MCF 10A (cell line): ENCODE results near the gene RGL4. TPM values are rescaled to one million over a fixed set of nuclear protein-coding genes. Genes with fewer than 3 reads are reported as not detected.

Experiments used
- BruUV-seq: library from RNA; stranded (reverse); fragments of 400-500 nt; replicated peaks from 2 replicates; lab custom pipeline; 2021; lab: Mats Ljungman, UMichigan
- CTCF ChIA-PET: fragments of 300-600 bp; sonication (Branson Sonifier 250); formaldehyde crosslinking; extraction: SDS; loops from one replicate; lab custom pipeline; 2021; ENCODE audit warnings: antibody characterized with exemption, inconsistent platforms; lab: Yijun Ruan, JAX
- POLR2A ChIA-PET: fragments of 300-600, 350-650 bp; sonication (Branson Sonifier 250); formaldehyde crosslinking; extraction: SDS; loops from one replicate; lab custom pipeline; 2020; ENCODE audit warnings: antibody characterized with exemption, inconsistent platforms; lab: Yijun Ruan, JAX
- DNase-seq: peaks from one replicate; pipeline ENCODE4 v3.0.0-alpha.2; 2018; ENCODE audit not compliant: unreplicated experiment
- H3K27ac Mint-ChIP-seq: one replicate; pipeline ENCODE4 v1.8.0; 2022; ENCODE audit warnings: mild to moderate bottlenecking, low read depth, mixed read lengths; ENCODE audit not compliant: unreplicated experiment
- H3K27me3 Mint-ChIP-seq: one replicate; pipeline ENCODE4 v1.8.0; 2022; ENCODE audit warnings: mixed read lengths; ENCODE audit not compliant: insufficient read depth, unreplicated experiment
- H3K36me3 Mint-ChIP-seq: one replicate; pipeline ENCODE4 v1.8.0; 2022; ENCODE audit warnings: mild to moderate bottlenecking, moderate library complexity, mixed read lengths; ENCODE audit not compliant: insufficient read depth, unreplicated experiment
- H3K4me1 Mint-ChIP-seq: one replicate; pipeline ENCODE4 v1.8.0; 2022; ENCODE audit warnings: mixed read lengths; ENCODE audit not compliant: insufficient read depth, unreplicated experiment
- H3K4me3 Mint-ChIP-seq: one replicate; pipeline ENCODE4 v1.8.0; 2022; ENCODE audit warnings: mild to moderate bottlenecking, moderate library complexity, mixed read lengths; ENCODE audit not compliant: unreplicated experiment
- H3K9me3 Mint-ChIP-seq: one replicate; pipeline ENCODE4 v1.8.0; 2022; ENCODE audit warnings: mixed read lengths; ENCODE audit not compliant: unreplicated experiment
- intact Hi-C: fragments of 100-400 bp; cut with micrococcal nuclease; formaldehyde crosslinking; loops from 2 replicates; pipeline ENCODE4 v1.14.1; 2022
- total RNA-seq: library from RNA; stranded (reverse); gene quantifications from 2 replicates; pipeline ENCODE4 v1.2.3, GENCODE V29; 2022
- TF ChIP-seq, protein P1 (sequence below): fragments of 200-600 bp; IDR thresholded peaks from one replicate; pipeline ENCODE4 v1.8.0; 2022; ENCODE audit warnings: antibody characterized with exemption, mild to moderate bottlenecking; ENCODE audit not compliant: unreplicated experiment

The RGL4 gene
- total RNA-seq, 1 experiment from 2014 or later: not detected

DNA sequence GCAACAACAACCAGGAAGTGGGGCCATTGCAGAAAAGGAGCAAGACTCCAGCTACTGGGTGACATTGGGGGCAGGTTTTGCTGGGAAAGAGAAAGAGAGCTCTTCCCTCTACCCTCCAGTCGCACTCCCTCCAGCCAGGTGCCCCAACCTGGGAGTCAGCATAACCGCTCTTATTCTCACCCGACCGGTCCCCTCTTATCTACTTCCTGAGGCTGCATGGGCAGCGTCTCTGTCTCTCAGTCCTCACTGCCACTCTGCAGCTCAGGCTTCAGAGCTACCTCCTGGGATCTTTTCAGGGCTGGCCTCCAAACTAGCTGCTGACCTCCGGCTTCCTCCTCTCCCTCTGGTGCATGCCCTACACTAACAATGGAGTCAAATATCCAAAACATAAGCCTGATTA, 55.0 kb downstream of the RGL4 start:
- Mint-ChIP-seq H3K4me3 (no peak overlapping the region), H3K9me3 (peaks cover 7% of the 10 kb centered on the region), H3K36me3 (peaks cover 5% of the 10 kb centered on the region), H3K27me3 (no peaks in the 10 kb centered on the region), H3K27ac (no peak overlapping the region), H3K4me1 (peaks cover 13% of the 10 kb centered on the region)
- intact Hi-C loops: no loop called here
- BruUV-seq: no TSS peak
- TF ChIP-seq, protein P1, sequence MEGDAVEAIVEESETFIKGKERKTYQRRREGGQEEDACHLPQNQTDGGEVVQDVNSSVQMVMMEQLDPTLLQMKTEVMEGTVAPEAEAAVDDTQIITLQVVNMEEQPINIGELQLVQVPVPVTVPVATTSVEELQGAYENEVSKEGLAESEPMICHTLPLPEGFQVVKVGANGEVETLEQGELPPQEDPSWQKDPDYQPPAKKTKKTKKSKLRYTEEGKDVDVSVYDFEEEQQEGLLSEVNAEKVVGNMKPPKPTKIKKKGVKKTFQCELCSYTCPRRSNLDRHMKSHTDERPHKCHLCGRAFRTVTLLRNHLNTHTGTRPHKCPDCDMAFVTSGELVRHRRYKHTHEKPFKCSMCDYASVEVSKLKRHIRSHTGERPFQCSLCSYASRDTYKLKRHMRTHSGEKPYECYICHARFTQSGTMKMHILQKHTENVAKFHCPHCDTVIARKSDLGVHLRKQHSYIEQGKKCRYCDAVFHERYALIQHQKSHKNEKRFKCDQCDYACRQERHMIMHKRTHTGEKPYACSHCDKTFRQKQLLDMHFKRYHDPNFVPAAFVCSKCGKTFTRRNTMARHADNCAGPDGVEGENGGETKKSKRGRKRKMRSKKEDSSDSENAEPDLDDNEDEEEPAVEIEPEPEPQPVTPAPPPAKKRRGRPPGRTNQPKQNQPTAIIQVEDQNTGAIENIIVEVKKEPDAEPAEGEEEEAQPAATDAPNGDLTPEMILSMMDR: no peak
- ChIA-PET POLR2A (no interaction called here), CTCF (interaction anchor here (0.7 to 1.0 kb wide), 3 partner anchors 11 to 22 kb away, joined by 3 to 6 read pairs (median 4); no protein-coding TSS in a partner anchor)
- no peak for DNase-seq

Other genes starting within 250 kb of the RGL4 start
- gene IGLL1, start 110.7 kb upstream of the RGL4 start, total RNA-seq: not detected in 2 replicates
- not detected in 2 replicates for gene DRICH1, start 58.7 kb upstream of the RGL4 start, total RNA-seq
- gene ZNF70, start 60.1 kb downstream of the RGL4 start, total RNA-seq: 3.3 and 4.5 TPM in 2 replicates
- gene VPREB3, start 63.4 kb downstream of the RGL4 start, total RNA-seq: not detected in 2 replicates
- not detected in 2 replicates for gene C22orf15, start 72.0 kb downstream of the RGL4 start, total RNA-seq
- 86.0 and 90.1 TPM in 2 replicates for gene CHCHD10, start 77.0 kb downstream of the RGL4 start, total RNA-seq
- gene MMP11, start 81.8 kb downstream of the RGL4 start, total RNA-seq: 0.44 TPM in 1 of 2 replicates, not detected in the other
- gene SMARCB1, start 96.0 kb downstream of the RGL4 start, total RNA-seq: 83.7 and 115 TPM in 2 replicates
- gene DERL3, start 148.0 kb downstream of the RGL4 start, total RNA-seq: not detected in 2 replicates
- gene SLC2A11, start 166.9 kb downstream of the RGL4 start, total RNA-seq: 9.6 and 11.3 TPM in 2 replicates
- 1,031 and 1,126 TPM in 2 replicates for gene MIF, start 203.4 kb downstream of the RGL4 start, total RNA-seq